ENCODE data around the gene FANCB.

Gene FANCB

DNA sequence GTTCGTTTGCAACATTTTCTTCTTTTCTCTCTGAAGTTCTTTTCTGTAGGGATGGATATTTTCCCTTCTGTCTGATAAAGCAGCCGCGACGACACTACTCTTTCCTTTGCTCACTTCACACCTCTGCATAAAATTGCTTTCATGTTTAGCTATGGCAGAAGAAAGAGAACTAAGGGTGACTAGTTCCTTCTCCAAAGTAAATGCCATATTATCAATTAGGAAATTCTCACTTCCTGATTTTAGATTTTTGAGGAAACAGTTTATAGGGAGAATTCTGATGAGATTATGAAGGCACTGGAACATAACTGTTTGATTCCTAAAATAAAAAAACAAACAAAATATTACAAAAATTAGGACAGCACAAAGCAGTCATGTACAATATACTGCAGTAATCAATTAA is 29.2 kb downstream of the FANCB start:
- no peak overlapping the region for H3K4me3 ChIP-seq (ENCODE audit: low read depth, low read length)

GRCh38 chrX:14837155-14837554 is 35.7 kb downstream of the FANCB start:
- no peak overlapping the region for H3K4me3 ChIP-seq (ENCODE audit: low read depth, low read length)

DNA sequence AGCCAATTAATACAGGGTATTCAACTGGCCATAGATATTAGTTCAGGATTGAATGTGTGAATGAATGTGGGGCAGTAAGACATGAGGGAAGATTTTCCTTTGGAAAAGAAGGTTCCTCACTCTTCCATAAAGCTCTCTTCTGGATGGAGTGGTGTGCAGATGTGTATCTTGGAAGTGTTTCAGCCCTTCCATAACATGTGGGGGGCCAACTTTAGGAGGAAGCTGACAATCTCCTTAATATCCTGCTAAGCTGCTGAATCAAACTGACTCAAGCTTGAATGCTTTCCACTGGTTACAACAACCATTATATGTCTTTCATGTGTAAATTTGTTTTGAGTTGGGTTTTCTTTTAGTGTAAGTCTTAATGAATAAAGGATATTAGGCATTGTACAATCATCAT is 40.3 kb downstream of the FANCB start:
- no peak overlapping the region for H3K4me3 ChIP-seq (ENCODE audit: low read depth, low read length)

- no peak overlapping the region for H3K4me3 ChIP-seq (ENCODE audit: low read depth, low read length)
Observed at GRCh38 chrX:14832151-14832550, 40.7 kb downstream of the FANCB start.

DNA sequence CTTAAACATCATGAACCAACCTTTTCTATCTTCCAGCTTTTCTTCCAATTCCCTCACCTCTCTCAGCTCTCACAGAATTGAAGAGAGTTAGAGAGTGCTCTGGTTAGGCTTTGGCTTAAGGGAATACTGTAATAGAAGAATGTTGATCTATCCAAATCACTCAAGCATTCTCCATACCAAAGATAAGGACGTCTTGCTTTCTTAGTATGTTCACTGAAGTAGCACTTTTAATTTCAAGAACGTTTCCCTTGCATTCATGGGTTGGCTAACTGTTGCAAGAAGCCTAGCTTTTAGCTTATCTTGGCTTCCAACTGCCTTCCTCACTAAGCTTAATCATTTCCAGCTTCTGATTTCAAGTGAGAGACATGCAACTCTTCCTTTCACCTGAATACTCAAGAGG is 43.2 kb downstream of the FANCB start:
- no peak overlapping the region for H3K4me3 ChIP-seq (ENCODE audit: low read depth, low read length)

DNA sequence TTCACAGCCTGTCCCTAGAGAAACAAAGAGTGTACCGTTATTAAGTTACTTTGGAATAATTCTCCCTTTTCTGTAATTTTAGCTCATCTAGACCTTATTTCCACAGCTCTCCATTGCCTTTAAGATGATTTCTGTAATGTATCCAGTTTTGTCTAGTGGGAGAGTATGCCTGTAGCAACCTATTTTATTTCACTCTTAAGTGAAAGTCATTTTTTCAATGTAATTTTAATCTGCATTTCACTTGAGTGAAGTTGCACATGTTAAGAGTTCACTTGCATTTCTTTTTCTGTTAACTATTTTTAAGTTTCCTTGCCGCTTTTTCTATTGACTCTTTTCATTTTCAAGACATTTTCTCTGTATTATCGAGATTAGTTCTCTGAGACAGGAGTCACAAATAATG is 46.5 kb downstream of the FANCB start:
- no peak overlapping the region for H3K4me3 ChIP-seq (ENCODE audit: low read depth, low read length)

GRCh38 chrX:14825851-14826250 is 47.0 kb downstream of the FANCB start:
- no peak overlapping the region for H3K4me3 ChIP-seq (ENCODE audit: low read depth, low read length)

DNA sequence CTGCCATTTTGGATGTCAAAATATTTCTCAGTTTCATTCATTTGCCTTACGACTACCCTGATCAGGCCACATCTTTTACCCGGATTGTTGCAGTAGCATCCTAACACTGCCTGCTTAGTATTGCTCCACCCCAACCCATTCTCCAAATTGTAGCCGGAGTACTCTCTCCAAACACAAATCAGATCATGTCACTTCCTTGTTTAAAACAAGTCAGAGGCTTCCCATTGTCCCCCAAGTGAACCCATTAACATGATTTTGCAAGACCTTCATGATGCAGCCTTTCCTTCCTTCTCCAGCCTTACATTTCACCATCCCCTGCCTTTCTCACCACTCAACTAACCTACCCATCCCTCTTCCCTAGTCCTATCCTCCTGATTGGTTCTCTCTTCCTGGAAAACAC is 53.1 kb downstream of the FANCB start:
- H3K4me3 ChIP-seq (ENCODE audit: low read depth, low read length) = no peak overlapping the region

- H3K4me3 ChIP-seq (ENCODE audit: low read depth, low read length) = no peak overlapping the region
Observed at GRCh38 chrX:14817571-14817970, 55.3 kb downstream of the FANCB start.

DNA sequence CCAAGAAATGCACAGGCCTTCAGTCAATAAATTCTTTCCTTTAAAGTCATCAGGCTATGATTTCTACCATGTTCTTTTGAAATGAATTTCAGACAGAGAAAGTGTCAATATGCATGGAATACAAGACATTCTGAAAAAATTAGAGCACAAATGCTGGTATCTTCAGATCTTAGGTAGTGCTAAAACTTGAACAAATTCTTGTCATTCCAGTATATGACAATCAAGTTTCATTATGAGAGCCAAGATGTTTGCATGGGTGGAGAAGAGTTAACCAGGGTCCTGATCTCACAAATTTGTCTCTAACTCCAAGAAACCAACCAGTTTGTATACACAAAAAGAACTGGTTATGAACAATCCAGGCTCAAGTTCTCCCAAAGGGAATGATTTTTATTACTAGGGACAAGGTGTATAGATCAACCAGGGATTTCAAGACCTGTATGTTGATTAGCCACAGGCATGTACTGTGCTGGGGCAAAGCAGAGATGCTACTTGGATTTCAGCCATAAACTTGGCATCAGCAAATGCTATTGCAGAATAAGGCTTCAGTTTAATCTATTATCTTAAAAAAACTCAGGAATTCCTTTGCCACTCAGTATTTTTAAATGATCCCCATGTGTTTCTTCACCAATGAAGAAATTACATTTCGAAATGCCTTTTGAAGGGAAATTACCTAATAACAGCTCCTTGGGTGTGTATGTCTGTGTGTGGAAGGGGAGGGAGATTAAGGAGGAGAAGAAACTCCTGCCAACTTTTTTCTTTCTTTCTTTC is 69.7 kb downstream of the FANCB start:
- H3K4me3 ChIP-seq (ENCODE audit: low read depth, low read length) = no peak overlapping the region

DNA sequence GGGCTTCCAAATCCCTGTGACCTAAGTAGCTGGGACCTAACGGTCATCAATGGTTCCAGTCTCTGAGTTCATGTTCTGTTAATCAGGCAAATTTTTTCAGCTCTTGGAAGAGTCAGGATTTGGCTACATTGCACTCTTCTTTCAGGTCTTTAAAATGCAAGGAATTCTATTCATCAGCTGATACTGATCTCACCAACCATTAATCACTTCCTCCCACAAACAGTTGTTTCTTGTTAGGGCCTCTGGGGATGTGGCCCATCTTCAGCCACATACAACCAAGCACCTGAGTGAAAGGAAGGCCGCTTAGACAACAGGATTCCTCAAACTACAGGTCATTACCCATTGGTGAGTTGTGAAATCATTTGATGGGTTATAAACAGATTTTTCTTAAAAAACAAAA is 71.7 kb downstream of the FANCB start:
- H3K4me3 ChIP-seq (ENCODE audit: low read depth, low read length) = no peak overlapping the region

GRCh38 chrX:14798805-14799397 is 74.0 kb downstream of the FANCB start:
- no peak overlapping the region for H3K4me3 ChIP-seq (ENCODE audit: low read depth, low read length)

Data from iPS-11a (cell line).